T-helper 1 cell treated with Interleukin-12 subunit alpha and Interleukin-12 subunit beta and Interleukin-4 antibody, amounts not matched to agents 30 ng/mL and 1 ng/mL, for 36 hours (primary cell): ENCODE data around the gene ABCB1. TPM values are rescaled to one million over a fixed set of nuclear protein-coding genes. Genes with fewer than 3 reads are reported as not detected.
"Not testable (repeated sequence)": the region's sequence is repeated elsewhere in the genome, so short reads cannot be mapped to it uniquely, and the experiment has no call there.

Source experiments
- intact Hi-C: fragments of 100-400 bp; cut with micrococcal nuclease; formaldehyde crosslinking; loops from one replicate; pipeline ENCODE4 v1.15.1; 2024
- total RNA-seq: library from RNA; stranded (reverse); gene quantifications from 2 replicates; pipeline ENCODE4 v1.2.3, GENCODE V29; 2022

The ABCB1 gene
- total RNA-seq, 1 donor from 2014 or later = 2.5 TPM

GRCh38 chr7:87580636-87581035 lies 20.0 kb downstream of the ABCB1 start:
- intact Hi-C loops = no loop called here

- intact Hi-C loops = no loop called here
These were observed 25.2 kb downstream of the ABCB1 start for GRCh38 chr7:87575521-87575920.

- intact Hi-C loops = no loop called here
These were observed 26.1 kb downstream of the ABCB1 start for GRCh38 chr7:87574630-87575029.

GRCh38 chr7:87572513-87572912 lies 28.2 kb downstream of the ABCB1 start:
- intact Hi-C loops = not testable (repeated sequence)

GRCh38 chr7:87570178-87570577 lies 30.5 kb downstream of the ABCB1 start:
- intact Hi-C loops = no loop called here

GRCh38 chr7:87567052-87567451 lies 33.6 kb downstream of the ABCB1 start:
- intact Hi-C loops = no loop called here

GRCh38 chr7:87566311-87566900 lies 34.3 kb downstream of the ABCB1 start:
- intact Hi-C loops = no loop called here

- intact Hi-C loops = no loop called here
These were observed 34.8 kb downstream of the ABCB1 start for GRCh38 chr7:87565877-87566276.

GRCh38 chr7:87564296-87564963 lies 36.3 kb downstream of the ABCB1 start:
- intact Hi-C loops = no loop called here

- intact Hi-C loops = no loop called here
These were observed 39.0 kb downstream of the ABCB1 start for GRCh38 chr7:87561702-87562101.

GRCh38 chr7:87561102-87561501 lies 39.6 kb downstream of the ABCB1 start:
- intact Hi-C loops = no loop called here

GRCh38 chr7:87552351-87552900 lies 48.3 kb downstream of the ABCB1 start:
- intact Hi-C loops = no loop called here

- intact Hi-C loops = no loop called here
These were observed 52.4 kb downstream of the ABCB1 start for GRCh38 chr7:87548123-87548919.

- intact Hi-C loops = no loop called here
These were observed 54.9 kb downstream of the ABCB1 start for GRCh38 chr7:87545760-87546159.

GRCh38 chr7:87543623-87544022 lies 57.1 kb downstream of the ABCB1 start:
- intact Hi-C loops = no loop called here

- intact Hi-C loops = no loop called here
These were observed 59.0 kb downstream of the ABCB1 start for GRCh38 chr7:87541648-87542047.

GRCh38 chr7:87538052-87538451 lies 62.6 kb downstream of the ABCB1 start:
- intact Hi-C loops = no loop called here

- intact Hi-C loops = no loop called here
These were observed 66.6 kb downstream of the ABCB1 start for GRCh38 chr7:87534072-87534471.

GRCh38 chr7:87530126-87530525 lies 70.6 kb downstream of the ABCB1 start:
- intact Hi-C loops = no loop called here

GRCh38 chr7:87528730-87529129 lies 72.0 kb downstream of the ABCB1 start:
- intact Hi-C loops = no loop called here

GRCh38 chr7:87518735-87519134 lies 81.9 kb downstream of the ABCB1 start:
- intact Hi-C loops = no loop called here

- intact Hi-C loops = no loop called here
These were observed 82.8 kb downstream of the ABCB1 start for GRCh38 chr7:87517891-87518290.
